Trophoblast cell (in vitro differentiated cells and primary cell): ENCODE results near the gene ASPA.

Source experiments
- DNase-seq, 2 donors: peaks; one replicate each; pipeline ENCODE4 v3.0.0-alpha.2; 2016
- H2AFZ ChIP-seq: 2 replicates; pipeline ENCODE4 v1.6.1; 2013; ENCODE audit warnings: low read length, moderate library complexity, mild to moderate bottlenecking; ENCODE audit not compliant: insufficient read depth, poor library complexity
- H2AK5ac ChIP-seq: 2 replicates; pipeline ENCODE4 v1.6.1; 2013; ENCODE audit warnings: mild to moderate bottlenecking, low read length
- H2BK120ac ChIP-seq: 2 replicates; pipeline ENCODE4 v1.6.1; 2013; ENCODE audit warnings: low read length, mild to moderate bottlenecking, moderate library complexity; ENCODE audit not compliant: insufficient read depth, poor library complexity
- H2BK12ac ChIP-seq: 2 replicates; pipeline ENCODE4 v1.6.1; 2013; ENCODE audit warnings: mild to moderate bottlenecking, low read length, moderate library complexity
- H2BK5ac ChIP-seq: 2 replicates; pipeline ENCODE4 v1.6.1; 2013; ENCODE audit warnings: low read length, low read depth, moderate library complexity, mild to moderate bottlenecking; ENCODE audit not compliant: poor library complexity
- H3K14ac ChIP-seq: 2 replicates; pipeline ENCODE4 v1.6.1; 2013; ENCODE audit warnings: mild to moderate bottlenecking, low read length
- H3K18ac ChIP-seq: 2 replicates; pipeline ENCODE4 v1.6.1; 2013; ENCODE audit warnings: mild to moderate bottlenecking, low read length
- H3K23ac ChIP-seq: 2 replicates; pipeline ENCODE4 v1.6.1; 2013; ENCODE audit warnings: low read length
- H3K27ac ChIP-seq: 2 replicates; pipeline ENCODE4 v1.5.1; 2013; ENCODE audit warnings: low read depth, mild to moderate bottlenecking, inconsistent platforms, low read length, moderate library complexity
- H3K27me3 ChIP-seq: 2 replicates; pipeline ENCODE4 v1.6.1; 2013; ENCODE audit warnings: inconsistent platforms, mild to moderate bottlenecking, low read length, moderate library complexity; ENCODE audit not compliant: insufficient read depth
- H3K36me3 ChIP-seq, 2 experiments: 1 replicate in 1 of 2; 2 replicates in 1 of 2; pipeline ENCODE4 v1.6.1; 2013; ENCODE audit warnings: low read length in 2 of 2, mild to moderate bottlenecking in 2 of 2, moderate library complexity in 1 of 2; ENCODE audit not compliant: insufficient read depth in 2 of 2, control insufficient read depth in 1 of 2
- H3K4ac ChIP-seq: 2 replicates; pipeline ENCODE4 v1.6.1; 2013; ENCODE audit warnings: low read depth, mild to moderate bottlenecking, low read length, moderate library complexity
- H3K4me1 ChIP-seq, 2 experiments: 1 replicate in 1 of 2; 2 replicates in 1 of 2; pipeline ENCODE4 v1.6.1; 2013; ENCODE audit warnings: low read length in 2 of 2, mild to moderate bottlenecking in 2 of 2, moderate library complexity in 1 of 2; ENCODE audit not compliant: insufficient read depth in 2 of 2, control insufficient read depth in 1 of 2
- H3K4me2 ChIP-seq: 2 replicates; pipeline ENCODE4 v1.6.1; 2013; ENCODE audit warnings: inconsistent platforms, mild to moderate bottlenecking, low read length, moderate library complexity
- H3K4me3 ChIP-seq: 2 replicates; pipeline ENCODE4 v1.5.1; 2013; ENCODE audit warnings: mild to moderate bottlenecking, low read depth, low read length, inconsistent platforms
- H3K79me1 ChIP-seq: one replicate; pipeline ENCODE4 v1.6.1; 2013; ENCODE audit warnings: low read length
- H3K79me2 ChIP-seq: 2 replicates; pipeline ENCODE4 v1.6.1; 2013; ENCODE audit warnings: low read length, mild to moderate bottlenecking; ENCODE audit not compliant: control insufficient read depth, insufficient read depth, poor library complexity
- H3K9ac ChIP-seq: 2 replicates; pipeline ENCODE4 v1.6.1; 2013; ENCODE audit warnings: mild to moderate bottlenecking, low read length
- H3K9me3 ChIP-seq: 2 replicates; pipeline ENCODE4 v1.6.1; 2013; ENCODE audit warnings: low read depth, mild to moderate bottlenecking, control low read depth, inconsistent platforms, low read length; ENCODE audit not compliant: insufficient read depth
- H4K12ac ChIP-seq: 2 replicates; pipeline ENCODE4 v1.6.1; 2013; ENCODE audit warnings: low read depth, mild to moderate bottlenecking, low read length, moderate library complexity
- H4K8ac ChIP-seq: 2 replicates; pipeline ENCODE4 v1.6.1; 2013; ENCODE audit warnings: low read depth, mild to moderate bottlenecking, low read length, moderate library complexity
- H4K91ac ChIP-seq: one replicate; pipeline ENCODE4 v1.6.1; 2013; ENCODE audit warnings: low read depth, mild to moderate bottlenecking, low read length, moderate library complexity
- WGBS: extraction: QIAGEN DNeasy Blood & Tissue Kit; methylation state at CpG from one replicate; pipeline ENCODE4 v1.1.7; 2013; ENCODE audit warnings: missing lambda C conversion rate; ENCODE audit not compliant: insufficient read length, insufficient coverage; ENCODE audit errors: extremely low coverage; 5-methylcytosine and 5-hydroxymethylcytosine counted together

The ASPA gene

GRCh38 chr17:3505008-3505407 is 29.2 kb downstream of the ASPA start:
- Histone ChIP-seq H2BK12ac (no peak overlapping the region), H3K36me3 (no peaks in the 10 kb centered on the region), H3K9ac (no peak overlapping the region), H3K4me2 (no peak overlapping the region), H3K14ac (no peak overlapping the region), H4K91ac (no peak overlapping the region), H2AFZ (no peak overlapping the region), H3K27ac (no peak overlapping the region), H3K79me1 (no peaks in the 10 kb centered on the region), H4K8ac (no peak overlapping the region), H4K12ac (no peak overlapping the region), H3K4me3 (no peak overlapping the region), H2BK120ac (no peak overlapping the region), H3K4me1 (no peaks in the 10 kb centered on the region), H3K27me3 (no peaks in the 10 kb centered on the region), H2BK5ac (no peak overlapping the region), H3K79me2 (no peaks in the 10 kb centered on the region), H3K23ac (no peak overlapping the region), H3K9me3 (peaks cover 4% of the 10 kb centered on the region), H2AK5ac (no peak overlapping the region), H3K18ac (no peak overlapping the region), H3K4ac (no peak overlapping the region)
- DNase-seq = no peak
- no CpG with 5 or more reads among the region's 7 CpGs for WGBS

GRCh38 chr17:3506054-3506453 is 30.3 kb downstream of the ASPA start:
- H4K91ac ChIP-seq = no peak overlapping the region

GRCh38 chr17:3507071-3507470 is 31.3 kb downstream of the ASPA start:
- Histone ChIP-seq H4K91ac (no peak overlapping the region), H3K79me1 (peaks cover 2% of the 10 kb centered on the region), H3K14ac (no peak overlapping the region), H3K9me3 (no peaks in the 10 kb centered on the region), H4K12ac (no peak overlapping the region), H3K4me3 (no peak overlapping the region), H3K23ac (no peak overlapping the region), H2AK5ac (no peak overlapping the region), H4K8ac (no peak overlapping the region), H2AFZ (no peak overlapping the region), H3K27ac (no peak overlapping the region), H2BK120ac (no peak overlapping the region), H3K36me3 (no peaks in the 10 kb centered on the region), H2BK12ac (no peak overlapping the region), H3K4ac (no peak overlapping the region), H2BK5ac (no peak overlapping the region), H3K4me2 (no peak overlapping the region), H3K79me2 (no peaks in the 10 kb centered on the region), H3K27me3 (no peaks in the 10 kb centered on the region), H3K4me1 (peaks cover 1 to 6% of the 10 kb centered on the region in 2 experiments), H3K9ac (no peak overlapping the region), H3K18ac (no peak overlapping the region)
- WGBS = no CpG with 5 or more reads among the region's 1 CpG
- DNase-seq = no peak

More at GRCh38 chr17:3506054-3506453, 30.3 kb downstream of the ASPA start:
- Histone ChIP-seq H3K9me3 (peaks cover 3% of the 10 kb centered on the region), H2AK5ac (no peak overlapping the region), H2BK12ac (no peak overlapping the region), H3K4me1 (no peaks in the 10 kb centered on the region), H3K27ac (no peak overlapping the region), H3K18ac (no peak overlapping the region), H3K4ac (no peak overlapping the region), H3K4me3 (no peak overlapping the region), H3K36me3 (no peaks in the 10 kb centered on the region), H2BK120ac (no peak overlapping the region), H3K27me3 (no peaks in the 10 kb centered on the region), H4K12ac (no peak overlapping the region), H2AFZ (no peak overlapping the region), H3K79me2 (no peaks in the 10 kb centered on the region), H2BK5ac (no peak overlapping the region), H3K79me1 (no peaks in the 10 kb centered on the region), H4K8ac (no peak overlapping the region), H3K9ac (no peak overlapping the region), H3K14ac (no peak overlapping the region), H3K23ac (no peak overlapping the region), H3K4me2 (no peak overlapping the region)
- DNase-seq = no peak
- WGBS = no CpG with 5 or more reads among the region's 2 CpGs

GRCh38 chr17:3507869-3508268 is 32.1 kb downstream of the ASPA start:
- no peak overlapping the region for H4K8ac ChIP-seq
- H3K27ac ChIP-seq = no peak overlapping the region
- peaks cover 6 to 8% of the 10 kb centered on the region in 2 experiments for H3K4me1 ChIP-seq
- no peaks in the 10 kb centered on the region for H3K27me3 ChIP-seq
- DNase-seq = no peak
- H2BK120ac ChIP-seq = no peak overlapping the region
- no peak overlapping the region for H3K23ac ChIP-seq
- WGBS = no CpG with 5 or more reads among the region's 3 CpGs
- H3K14ac ChIP-seq = no peak overlapping the region
- no peak overlapping the region for H3K4me2 ChIP-seq
- H3K18ac ChIP-seq = no peak overlapping the region
- H2AK5ac ChIP-seq = no peak overlapping the region
- no peak overlapping the region for H4K12ac ChIP-seq
- H2BK5ac ChIP-seq = no peak overlapping the region
- H3K79me1 ChIP-seq = peaks cover 4% of the 10 kb centered on the region
- H3K36me3 ChIP-seq = no peaks in the 10 kb centered on the region
- no peak overlapping the region for H3K9ac ChIP-seq
- no peak overlapping the region for H3K4me3 ChIP-seq
- H3K4ac ChIP-seq = no peak overlapping the region
- no peak overlapping the region for H2BK12ac ChIP-seq
- H2AFZ ChIP-seq = no peak overlapping the region
- no peaks in the 10 kb centered on the region for H3K79me2 ChIP-seq
- H4K91ac ChIP-seq = no peak overlapping the region
- no peaks in the 10 kb centered on the region for H3K9me3 ChIP-seq
